Renal pelvis (tissue), 4 donors: ENCODE measurements around the gene CRTC3. TPM values are rescaled to one million over a fixed set of nuclear protein-coding genes. Genes with fewer than 3 reads are reported as not detected.

ENCODE experiments used
- DNase-seq: peaks from one replicate; pipeline ENCODE4 v3.0.0-alpha.2; 2013
- polyA plus RNA-seq, 3 donors: library from polyadenylated mRNA; unstranded; fragments of 120-200 nt; gene quantifications; one replicate each; pipeline ENCODE4 v1.2.1, GENCODE V29; 2013; ENCODE audit not compliant: insufficient read length in 3 of 3

CRTC3 gene
- polyA plus RNA-seq, 3 donors, result 27.6 to 38.3 (median 29.9) TPM

- no peak for DNase-seq
Observed at GRCh38 chr15:90561344-90562244, 31.9 kb downstream of the CRTC3 start.

- no peak for DNase-seq
Observed at GRCh38 chr15:90562669-90563068, 32.9 kb downstream of the CRTC3 start.

GRCh38 chr15:90563463-90563862, 33.7 kb downstream of the CRTC3 start:
- no peak for DNase-seq

GRCh38 chr15:90564051-90564450, 34.3 kb downstream of the CRTC3 start:
- DNase-seq, result no peak

- no peak for DNase-seq
Observed at GRCh38 chr15:90564590-90564989, 34.9 kb downstream of the CRTC3 start.

- no peak for DNase-seq
Observed at GRCh38 chr15:90565866-90566265, 36.1 kb downstream of the CRTC3 start.

DNA sequence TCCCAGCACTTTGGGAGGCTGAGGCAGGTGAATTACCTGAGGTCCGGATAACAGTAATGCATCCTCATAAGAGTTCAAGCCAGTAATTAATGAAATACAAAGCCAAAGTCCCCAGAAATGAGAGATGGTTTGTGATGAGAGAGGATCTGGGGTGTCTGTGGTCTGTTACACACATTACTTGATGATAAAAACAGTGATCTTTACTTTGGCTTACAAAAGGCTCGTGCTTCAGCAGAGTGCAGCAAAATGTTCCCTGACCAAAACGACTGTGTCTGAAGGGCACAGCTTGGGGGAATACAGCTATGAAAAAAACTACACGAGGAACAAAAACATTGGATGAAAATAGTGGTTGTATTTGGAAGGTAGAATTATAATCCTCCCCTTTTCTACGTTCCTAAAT, 40.9 kb downstream of the CRTC3 start:
- DNase-seq, result no peak

DNA sequence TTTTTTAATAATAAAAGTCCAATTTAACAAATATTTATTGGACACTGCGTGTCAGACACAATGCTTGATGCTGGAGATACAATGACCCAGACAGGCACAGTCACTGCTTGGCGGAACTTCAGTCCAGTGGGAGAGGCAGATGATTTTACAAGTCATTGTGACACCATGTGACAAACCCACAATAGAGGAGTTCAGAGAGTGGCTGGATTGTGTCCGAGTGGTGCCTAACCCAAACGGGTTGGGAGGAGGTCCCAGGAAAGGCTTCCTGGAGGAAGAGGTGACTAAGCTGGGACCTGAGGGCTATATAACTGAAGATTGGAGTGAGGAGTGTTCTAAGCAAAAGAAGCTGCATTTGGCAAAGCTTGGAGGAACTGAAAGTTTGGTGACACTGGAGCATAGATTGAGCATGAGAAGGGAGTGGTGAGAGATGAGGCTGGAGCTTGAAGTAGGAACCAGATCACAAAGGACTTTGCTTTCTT, 41.4 kb downstream of the CRTC3 start:
- DNase-seq, result no peak

GRCh38 chr15:90572893-90573292, 43.2 kb downstream of the CRTC3 start:
- no peak for DNase-seq

- DNase-seq, result no peak
Observed at GRCh38 chr15:90576711-90577389, 47.1 kb downstream of the CRTC3 start.

DNA sequence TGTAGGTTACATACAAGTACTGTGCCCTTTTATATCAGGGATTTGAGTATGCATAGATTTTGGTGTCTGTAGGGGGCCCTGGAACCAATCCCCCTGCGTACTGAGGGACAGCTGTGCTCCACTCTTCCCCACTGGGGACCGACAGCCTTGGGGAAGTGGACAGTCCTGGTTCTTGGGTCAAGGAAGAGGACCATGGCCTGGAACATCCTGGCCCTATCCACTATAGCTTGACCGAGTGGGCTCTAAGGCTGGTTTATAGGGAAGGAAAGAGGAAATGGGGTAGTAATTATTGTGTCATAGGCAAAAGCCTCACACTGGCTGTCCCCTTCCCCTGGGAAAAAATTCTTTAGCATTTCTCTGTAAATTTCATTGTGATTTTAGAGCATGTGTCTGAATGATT, 49.5 kb downstream of the CRTC3 start:
- no peak for DNase-seq

DNA sequence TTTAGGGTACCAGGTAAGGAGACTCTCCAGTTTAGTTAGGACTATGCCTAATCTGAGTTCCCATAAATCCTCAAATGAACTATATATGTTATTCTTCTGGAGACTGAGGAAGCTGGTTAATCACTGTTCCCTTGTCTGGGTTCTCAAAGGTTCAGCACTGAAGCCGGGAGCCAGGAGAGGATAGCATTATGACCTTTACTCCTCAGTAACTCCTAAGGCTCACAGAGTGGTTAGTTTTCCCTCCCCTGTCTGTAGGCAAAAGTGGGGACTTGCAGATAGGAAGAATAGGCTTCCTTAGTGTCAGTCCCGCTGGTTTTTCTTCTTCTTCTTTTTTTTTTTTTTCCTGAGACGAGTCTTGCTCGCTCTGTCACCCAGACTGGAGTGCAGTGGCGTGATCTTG, 50.4 kb downstream of the CRTC3 start:
- no peak for DNase-seq

DNA sequence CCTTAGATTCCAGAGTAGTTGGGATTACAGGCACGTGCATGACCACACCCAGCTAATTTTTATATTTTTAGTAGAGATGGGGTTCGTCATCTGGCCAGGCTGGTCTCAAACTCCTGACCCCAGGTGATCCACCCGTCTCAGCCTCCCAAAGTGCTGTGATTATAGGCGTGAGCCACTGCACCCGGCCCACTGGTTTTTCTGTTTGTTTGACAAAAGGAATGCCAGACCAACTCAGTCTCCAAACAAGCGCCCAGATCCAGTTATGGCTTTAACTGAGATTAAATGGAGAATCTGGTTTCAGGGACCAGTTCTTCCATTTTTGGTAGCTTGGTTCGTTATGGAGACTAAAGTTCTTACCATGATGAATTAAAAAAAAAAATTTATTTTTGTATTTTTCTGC, 50.8 kb downstream of the CRTC3 start:
- DNase-seq, result no peak

- no peak for DNase-seq
Observed at GRCh38 chr15:90580946-90581345, 51.2 kb downstream of the CRTC3 start.

DNA sequence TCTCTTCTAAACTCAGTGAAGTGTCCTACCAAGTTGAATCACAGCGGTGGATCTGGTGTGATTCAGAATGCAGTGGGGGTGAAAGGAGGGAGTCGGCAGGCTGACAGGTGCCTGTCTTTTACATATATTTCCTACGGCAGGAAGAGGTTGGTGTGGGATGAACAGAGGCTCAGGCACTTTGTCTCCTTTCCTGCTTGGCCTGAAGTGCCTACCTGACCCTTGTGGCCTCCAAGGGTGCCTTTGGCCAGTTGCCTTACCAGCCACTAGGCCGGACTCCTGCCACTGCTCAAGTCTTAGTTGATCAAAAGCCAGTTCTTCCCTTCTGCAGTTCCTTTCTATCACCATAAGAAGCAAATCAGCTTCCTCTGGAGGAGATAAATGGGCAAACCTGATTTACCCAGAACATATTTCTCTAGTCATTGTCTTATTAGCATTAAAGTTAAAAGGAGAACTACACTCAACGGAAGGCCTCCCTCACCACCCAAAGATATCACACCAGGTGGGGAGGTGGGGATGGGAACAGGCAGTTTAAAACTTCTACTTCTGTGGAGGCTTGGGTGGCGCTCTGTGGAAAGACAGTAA, 52.1 kb downstream of the CRTC3 start:
- DNase-seq, result no peak

DNA sequence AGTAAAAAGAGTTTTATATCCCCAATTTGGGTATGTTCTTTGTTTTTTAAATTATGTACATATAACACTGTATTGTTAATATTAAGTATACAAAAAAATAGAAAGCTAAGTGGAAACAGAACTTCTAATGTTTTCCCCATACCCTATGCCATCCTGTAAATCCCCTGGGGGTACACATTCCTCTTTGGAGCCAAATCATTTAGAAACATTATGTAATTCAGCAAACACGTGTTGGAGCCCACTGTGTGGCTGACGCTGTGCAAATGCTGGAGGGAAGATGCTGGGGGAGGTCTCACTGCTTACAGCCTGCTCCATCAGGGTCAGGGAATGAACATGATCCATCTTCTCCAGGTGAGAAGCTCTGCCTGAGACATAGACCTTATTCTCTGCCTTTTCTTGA, 52.8 kb downstream of the CRTC3 start:
- no peak for DNase-seq

DNA sequence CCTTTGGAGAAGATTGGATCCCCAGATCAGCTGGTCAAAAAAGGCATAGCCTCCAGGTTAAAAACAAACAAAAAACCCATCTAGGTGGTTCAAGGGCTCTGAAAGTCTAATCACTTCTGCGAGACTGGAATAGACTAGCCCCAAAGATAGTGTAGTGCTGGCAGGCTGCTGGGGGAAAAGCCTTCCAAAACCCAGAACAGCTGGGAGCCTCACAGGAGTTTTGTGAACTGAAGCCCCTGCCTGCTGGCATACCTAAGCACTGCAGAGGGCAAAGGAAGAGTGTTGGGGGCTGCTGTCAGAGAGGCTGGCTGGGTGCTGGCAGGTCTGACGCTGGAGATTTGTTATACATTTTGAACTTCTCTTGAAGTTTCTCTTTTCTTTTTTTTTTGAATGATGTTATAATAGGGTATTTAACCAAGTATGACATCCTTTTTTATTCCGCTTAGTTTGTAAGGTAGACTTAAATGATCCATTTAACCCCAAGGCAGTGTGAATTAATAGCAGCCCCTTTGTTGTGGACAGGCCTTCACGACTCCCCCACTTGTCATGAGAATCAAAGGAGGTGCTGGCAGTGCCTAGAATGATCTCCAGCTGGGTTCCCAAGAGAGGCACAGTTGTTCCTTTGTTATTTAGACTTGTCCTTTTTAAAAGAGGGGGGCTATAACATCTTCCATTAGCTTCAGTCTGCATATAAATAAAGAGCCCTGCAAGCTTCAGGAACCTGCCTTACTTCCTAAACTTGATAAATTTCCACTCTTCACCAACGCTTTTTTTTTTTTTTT, 53.9 kb downstream of the CRTC3 start:
- DNase-seq, result no peak

DNA sequence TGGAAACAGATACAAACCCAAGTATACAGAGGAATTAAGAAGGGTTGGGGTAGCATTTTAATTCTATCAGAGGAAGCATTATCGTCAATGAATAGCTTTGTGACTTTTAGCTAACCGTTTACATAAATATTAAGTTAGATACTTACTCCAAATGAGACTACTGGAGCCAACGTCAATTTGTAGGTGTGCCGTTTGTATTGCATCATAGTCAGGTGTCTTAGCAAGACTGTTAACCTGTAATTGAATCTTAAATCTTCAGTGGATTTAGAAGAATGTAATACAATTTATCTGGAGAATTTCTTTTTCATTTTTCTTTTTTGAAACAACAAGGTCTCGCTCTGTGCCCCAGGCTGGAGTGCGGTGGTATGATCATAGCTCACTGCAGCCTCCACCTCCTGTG, 55.1 kb downstream of the CRTC3 start:
- no peak for DNase-seq

DNA sequence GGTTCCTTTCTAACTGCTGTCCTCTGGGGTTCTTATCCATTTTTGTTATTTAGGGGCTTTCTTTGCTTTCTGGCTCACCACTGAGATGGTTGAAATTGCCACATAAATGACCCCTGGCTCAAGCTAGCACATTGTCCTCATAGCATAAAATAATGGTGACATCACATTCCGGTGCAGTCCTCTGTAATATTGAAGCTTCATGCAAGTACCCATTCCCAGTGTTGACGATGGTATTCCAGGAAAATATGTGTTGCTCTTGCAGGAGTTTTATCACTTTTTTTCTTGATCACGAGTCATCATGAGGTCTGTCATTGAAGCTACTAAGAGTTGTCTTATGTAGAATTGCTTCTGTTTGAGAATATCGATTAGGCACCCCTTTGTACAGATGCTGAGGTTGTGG, 56.1 kb downstream of the CRTC3 start:
- DNase-seq, result no peak

- DNase-seq, result no peak
Observed at GRCh38 chr15:90586948-90587347, 57.2 kb downstream of the CRTC3 start.

DNA sequence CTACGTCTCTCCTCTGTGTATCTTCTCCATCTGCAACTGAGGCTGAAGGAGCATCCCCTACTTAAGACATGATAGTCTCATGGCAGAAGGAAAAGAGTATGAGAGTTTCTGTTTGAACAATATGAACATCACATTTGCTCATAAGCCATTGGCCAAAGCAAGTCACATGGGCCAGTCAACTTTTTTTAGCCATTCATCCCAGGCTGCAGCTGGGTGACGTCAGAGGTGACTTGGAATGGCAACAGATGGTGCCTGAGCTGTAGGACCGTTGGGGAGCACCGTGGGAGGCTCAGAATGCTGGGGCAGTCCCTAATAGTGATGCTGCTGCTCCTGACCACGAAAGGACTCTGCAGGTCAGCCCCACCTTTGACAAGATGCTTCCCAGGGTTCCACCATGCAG, 58.7 kb downstream of the CRTC3 start:
- DNase-seq, result no peak

- DNase-seq, result no peak
Observed at GRCh38 chr15:90591524-90591923, 61.8 kb downstream of the CRTC3 start.
